GM19438 (cell line): ENCODE measurements around the gene HCN4.

Experiments used
- ATAC-seq: cut with Tn5 transposase; IDR thresholded peaks from one replicate; pipeline ENCODE4 v1.9.1; 2021; ENCODE audit warnings: low read depth; ENCODE audit not compliant: unreplicated experiment

The HCN4 gene

GRCh38 chr15:73352082-73352481 lies 16.7 kb downstream of the HCN4 start:
- no peak for ATAC-seq

GRCh38 chr15:73349191-73349590 lies 19.6 kb downstream of the HCN4 start:
- no peak for ATAC-seq

- no peak for ATAC-seq
Measured at GRCh38 chr15:73346735-73347312, 21.9 kb downstream of the HCN4 start.

GRCh38 chr15:73345658-73346057 lies 23.1 kb downstream of the HCN4 start:
- ATAC-seq = no peak

- ATAC-seq = no peak
Measured at GRCh38 chr15:73344056-73344455, 24.7 kb downstream of the HCN4 start.

- no peak for ATAC-seq
Measured at GRCh38 chr15:73341886-73342600, 26.7 kb downstream of the HCN4 start.

- ATAC-seq = no peak
Measured at GRCh38 chr15:73340502-73341192, 28.1 kb downstream of the HCN4 start.

GRCh38 chr15:73338606-73339374 lies 30.0 kb downstream of the HCN4 start:
- no peak for ATAC-seq

GRCh38 chr15:73338058-73338457 lies 30.7 kb downstream of the HCN4 start:
- ATAC-seq = no peak

- no peak for ATAC-seq
Measured at GRCh38 chr15:73337187-73337586, 31.6 kb downstream of the HCN4 start.

- no peak for ATAC-seq
Measured at GRCh38 chr15:73336756-73337155, 32.0 kb downstream of the HCN4 start.

GRCh38 chr15:73335471-73335870 lies 33.3 kb downstream of the HCN4 start:
- no peak for ATAC-seq

- ATAC-seq = no peak
Measured at GRCh38 chr15:73335026-73335425, 33.7 kb downstream of the HCN4 start.

GRCh38 chr15:73334086-73334485 lies 34.7 kb downstream of the HCN4 start:
- ATAC-seq = no peak

- ATAC-seq = no peak
Measured at GRCh38 chr15:73333001-73333400, 35.8 kb downstream of the HCN4 start.

- ATAC-seq = no peak
Measured at GRCh38 chr15:73331991-73332925, 36.5 kb downstream of the HCN4 start.

- ATAC-seq = no peak
Measured at GRCh38 chr15:73331501-73331900, 37.3 kb downstream of the HCN4 start.

GRCh38 chr15:73330206-73331051 lies 38.3 kb downstream of the HCN4 start:
- ATAC-seq = no peak

GRCh38 chr15:73329501-73330200 lies 39.1 kb downstream of the HCN4 start:
- ATAC-seq = no peak
